Activated T-cell treated with anti-CD3 and anti-CD28 coated beads, Interleukin-2, amount 50 U/mL, for 24 hours (primary cell): ENCODE data around the gene TBX1.

Experiments
- DNase-seq: peaks from one replicate; pipeline ENCODE4 v3.0.0-alpha.2; 2020
- H3K27ac Mint-ChIP-seq: 2 replicates; pipeline ENCODE4 v1.8.0; 2020; ENCODE audit warnings: mild to moderate bottlenecking, mixed read lengths
- H3K27me3 Mint-ChIP-seq: 2 replicates; pipeline ENCODE4 v1.8.0; 2020; ENCODE audit warnings: mixed read lengths
- H3K36me3 Mint-ChIP-seq: 2 replicates; pipeline ENCODE4 v1.8.0; 2020; ENCODE audit warnings: low read depth, mixed read lengths
- H3K4me1 Mint-ChIP-seq: 2 replicates; pipeline ENCODE4 v1.8.0; 2020; ENCODE audit warnings: low read depth, mixed read lengths
- H3K4me3 Mint-ChIP-seq: 2 replicates; pipeline ENCODE4 v1.8.0; 2020; ENCODE audit warnings: mild to moderate bottlenecking, moderate library complexity, mixed read lengths
- H3K9me3 Mint-ChIP-seq: 2 replicates; pipeline ENCODE4 v1.8.0; 2020; ENCODE audit warnings: mixed read lengths

The TBX1 gene

DNA sequence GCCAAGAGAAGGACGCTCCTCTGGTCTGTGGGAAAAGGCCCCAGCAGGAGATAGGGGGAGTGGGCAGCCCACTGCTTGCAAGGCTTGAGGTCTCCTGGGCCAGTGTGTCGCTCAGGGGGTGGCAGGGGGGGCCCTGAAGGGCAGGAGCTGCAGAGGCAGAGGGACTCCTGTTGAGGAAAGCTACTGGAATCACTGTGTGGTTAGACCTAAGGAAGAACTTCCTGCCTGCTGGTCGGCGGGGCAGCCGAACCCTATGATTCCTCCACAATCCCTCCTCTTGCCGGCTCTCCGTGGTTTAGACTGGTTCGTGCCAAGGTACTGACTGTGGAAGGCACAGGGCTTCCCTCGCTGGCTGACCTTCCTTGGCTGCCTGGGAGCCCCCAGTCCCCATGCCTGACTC lies 31.1 kb upstream of the TBX1 start:
- no peak overlapping the region for H3K27ac Mint-ChIP-seq

GRCh38 chr22:19730198-19730597 lies 30.4 kb upstream of the TBX1 start:
- Mint-ChIP-seq H3K27ac (no peak overlapping the region), H3K9me3 (no peaks in the 10 kb centered on the region), H3K36me3 (no peaks in the 10 kb centered on the region), H3K27me3 (peaks cover 4% of the 10 kb centered on the region), H3K4me1 (no peaks in the 10 kb centered on the region), H3K4me3 (no peak overlapping the region)
- DNase-seq: no peak

More for the DNA sequence above, 31.1 kb upstream of the TBX1 start:
- H3K4me3 Mint-ChIP-seq: no peak overlapping the region
- no peaks in the 10 kb centered on the region for H3K36me3 Mint-ChIP-seq
- H3K27me3 Mint-ChIP-seq: peaks cover 11% of the 10 kb centered on the region
- no peak for DNase-seq
- no peaks in the 10 kb centered on the region for H3K9me3 Mint-ChIP-seq
- H3K4me1 Mint-ChIP-seq: peaks cover 2% of the 10 kb centered on the region

DNA sequence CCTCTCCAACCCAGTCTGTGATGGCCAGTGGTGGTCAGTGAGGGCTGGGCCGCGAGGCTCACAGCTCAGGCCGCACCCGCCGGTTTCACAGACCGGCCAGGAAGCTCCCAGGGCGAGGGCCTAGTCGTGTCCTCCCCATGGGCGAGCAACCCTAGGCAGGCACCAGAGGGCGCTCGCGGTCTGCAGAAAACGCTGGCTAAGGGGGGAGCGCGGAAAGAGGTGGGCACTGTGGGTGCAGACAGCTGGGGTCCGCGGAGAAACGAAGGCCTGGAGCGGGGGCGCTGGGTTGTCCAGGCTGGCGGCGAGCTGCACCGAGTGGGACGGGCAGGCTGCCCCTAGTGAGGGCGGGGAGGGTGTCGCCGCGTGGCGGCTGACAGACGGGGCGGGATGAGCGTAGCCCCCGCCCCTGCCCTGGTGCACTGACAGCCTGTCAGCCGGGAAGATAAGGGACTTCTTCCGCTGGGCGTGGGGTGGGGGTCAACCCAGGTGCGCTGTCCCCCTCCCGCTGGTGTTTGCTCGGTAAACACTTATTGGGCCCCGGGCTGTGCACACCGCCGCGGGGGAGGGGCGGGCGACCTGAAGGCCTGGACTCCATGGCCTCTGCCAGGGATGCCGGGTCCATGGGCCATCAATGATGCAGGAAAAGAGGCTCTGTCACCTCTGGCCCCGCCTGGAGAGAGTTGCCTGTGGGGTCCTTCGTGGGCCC lies 29.8 kb upstream of the TBX1 start:
- peak overlapping the region; percentile 68 for H3K4me3 Mint-ChIP-seq
- no peaks in the 10 kb centered on the region for H3K9me3 Mint-ChIP-seq
- DNase-seq: peak; percentile 94
- no peak overlapping the region for H3K27ac Mint-ChIP-seq
- H3K36me3 Mint-ChIP-seq: no peaks in the 10 kb centered on the region
- H3K27me3 Mint-ChIP-seq: no peaks in the 10 kb centered on the region
- no peaks in the 10 kb centered on the region for H3K4me1 Mint-ChIP-seq

- H3K4me1 Mint-ChIP-seq: no peaks in the 10 kb centered on the region
- H3K36me3 Mint-ChIP-seq: no peaks in the 10 kb centered on the region
- H3K9me3 Mint-ChIP-seq: no peaks in the 10 kb centered on the region
- H3K4me3 Mint-ChIP-seq: no peak overlapping the region
- DNase-seq: no peak
- H3K27me3 Mint-ChIP-seq: no peaks in the 10 kb centered on the region
- no peak overlapping the region for H3K27ac Mint-ChIP-seq
Measured at GRCh38 chr22:19731361-19732135, 29.0 kb upstream of the TBX1 start.

DNA sequence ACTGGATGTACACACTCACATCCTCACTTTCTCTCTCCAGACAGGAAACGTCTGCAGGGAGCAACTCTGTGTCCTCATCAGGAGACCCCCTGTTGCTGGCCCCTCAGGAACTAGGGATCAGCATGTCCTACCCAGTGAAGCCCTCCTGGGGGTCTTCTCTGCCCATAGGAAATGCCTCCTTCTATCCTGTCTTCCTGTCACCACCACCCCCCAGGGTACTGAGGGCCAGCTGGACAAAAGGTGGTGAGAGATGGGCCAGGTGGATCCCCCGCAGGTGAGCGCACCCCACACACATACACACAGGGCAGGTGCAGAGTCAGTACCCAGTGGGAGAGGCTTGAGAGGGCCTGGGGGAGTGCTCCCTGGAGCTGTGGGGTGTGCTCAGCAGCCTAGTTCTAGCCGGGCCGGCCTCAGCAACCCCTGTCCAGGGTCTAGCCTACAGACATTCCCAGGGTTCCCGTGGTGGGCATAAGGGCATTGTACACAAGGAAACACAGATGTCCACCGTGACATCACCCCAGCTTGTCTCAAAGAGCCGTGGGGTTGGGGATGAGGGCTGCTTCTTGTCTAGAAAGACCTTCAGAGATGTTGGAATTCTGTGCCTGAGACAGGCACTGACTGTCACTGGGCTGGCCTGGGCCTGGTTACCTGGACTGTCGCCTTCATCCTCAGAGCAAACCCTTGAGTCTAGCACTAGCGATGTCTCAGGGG lies 28.0 kb upstream of the TBX1 start:
- no peaks in the 10 kb centered on the region for H3K36me3 Mint-ChIP-seq
- no peak for DNase-seq
- H3K27ac Mint-ChIP-seq: no peak overlapping the region
- no peaks in the 10 kb centered on the region for H3K27me3 Mint-ChIP-seq
- no peaks in the 10 kb centered on the region for H3K9me3 Mint-ChIP-seq
- no peak overlapping the region for H3K4me3 Mint-ChIP-seq
- H3K4me1 Mint-ChIP-seq: no peaks in the 10 kb centered on the region

GRCh38 chr22:19733755-19734154 lies 26.8 kb upstream of the TBX1 start:
- Mint-ChIP-seq H3K9me3 (no peaks in the 10 kb centered on the region), H3K27ac (no peak overlapping the region), H3K4me1 (no peaks in the 10 kb centered on the region), H3K36me3 (no peaks in the 10 kb centered on the region), H3K4me3 (no peak overlapping the region), H3K27me3 (no peaks in the 10 kb centered on the region)
- DNase-seq: no peak

- no peak for DNase-seq
- H3K4me1 Mint-ChIP-seq: no peaks in the 10 kb centered on the region
- no peaks in the 10 kb centered on the region for H3K27me3 Mint-ChIP-seq
- H3K4me3 Mint-ChIP-seq: no peak overlapping the region
- no peaks in the 10 kb centered on the region for H3K9me3 Mint-ChIP-seq
- H3K27ac Mint-ChIP-seq: no peak overlapping the region
- H3K36me3 Mint-ChIP-seq: no peaks in the 10 kb centered on the region
Measured at GRCh38 chr22:19734163-19734562, 26.4 kb upstream of the TBX1 start.

- Mint-ChIP-seq H3K9me3 (no peaks in the 10 kb centered on the region), H3K4me3 (no peak overlapping the region), H3K36me3 (no peaks in the 10 kb centered on the region), H3K27me3 (no peaks in the 10 kb centered on the region), H3K27ac (no peak overlapping the region), H3K4me1 (no peaks in the 10 kb centered on the region)
- DNase-seq: no peak
Measured at GRCh38 chr22:19734837-19735382, 25.7 kb upstream of the TBX1 start.

- Mint-ChIP-seq H3K4me1 (no peaks in the 10 kb centered on the region), H3K27me3 (no peaks in the 10 kb centered on the region), H3K4me3 (no peak overlapping the region), H3K36me3 (no peaks in the 10 kb centered on the region), H3K9me3 (no peaks in the 10 kb centered on the region), H3K27ac (no peak overlapping the region)
- no peak for DNase-seq
Measured at GRCh38 chr22:19735665-19736510, 24.7 kb upstream of the TBX1 start.

GRCh38 chr22:19737846-19738663 lies 22.5 kb upstream of the TBX1 start:
- Mint-ChIP-seq H3K36me3 (no peaks in the 10 kb centered on the region), H3K27ac (no peak overlapping the region), H3K9me3 (no peaks in the 10 kb centered on the region), H3K4me3 (no peak overlapping the region), H3K27me3 (no peaks in the 10 kb centered on the region), H3K4me1 (no peaks in the 10 kb centered on the region)
- DNase-seq: no peak

GRCh38 chr22:19738664-19739447 lies 21.7 kb upstream of the TBX1 start:
- H3K4me1 Mint-ChIP-seq: no peaks in the 10 kb centered on the region
- DNase-seq: no peak
- no peaks in the 10 kb centered on the region for H3K9me3 Mint-ChIP-seq
- no peaks in the 10 kb centered on the region for H3K27me3 Mint-ChIP-seq
- no peaks in the 10 kb centered on the region for H3K36me3 Mint-ChIP-seq
- H3K27ac Mint-ChIP-seq: no peak overlapping the region
- H3K4me3 Mint-ChIP-seq: no peak overlapping the region

DNA sequence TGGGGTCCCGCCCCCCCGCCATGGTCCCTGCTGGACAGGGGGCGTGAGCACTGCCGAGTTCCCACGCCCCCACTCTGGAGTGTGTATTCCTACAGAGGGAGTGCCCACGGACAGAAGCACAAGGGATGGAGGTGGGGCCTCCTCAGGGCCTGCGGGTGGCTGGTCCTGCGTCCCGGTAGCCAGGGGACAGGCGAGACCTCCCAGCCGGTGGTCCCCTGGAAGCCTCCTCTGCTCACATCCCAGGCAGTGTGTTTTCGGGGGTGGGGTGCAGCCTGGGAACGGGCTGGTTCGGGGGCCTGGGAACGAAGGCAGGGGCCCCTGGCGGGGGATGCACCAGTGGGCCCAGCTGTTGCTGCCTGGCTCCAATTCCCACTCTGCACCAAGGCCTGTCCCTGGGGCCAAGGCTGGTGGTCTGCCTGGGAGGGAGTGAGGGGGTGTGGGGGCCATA lies 21.1 kb upstream of the TBX1 start:
- no peaks in the 10 kb centered on the region for H3K9me3 Mint-ChIP-seq
- H3K4me1 Mint-ChIP-seq: no peaks in the 10 kb centered on the region
- H3K27me3 Mint-ChIP-seq: no peaks in the 10 kb centered on the region
- no peak for DNase-seq
- no peaks in the 10 kb centered on the region for H3K36me3 Mint-ChIP-seq
- H3K27ac Mint-ChIP-seq: no peak overlapping the region
- no peak overlapping the region for H3K4me3 Mint-ChIP-seq

DNA sequence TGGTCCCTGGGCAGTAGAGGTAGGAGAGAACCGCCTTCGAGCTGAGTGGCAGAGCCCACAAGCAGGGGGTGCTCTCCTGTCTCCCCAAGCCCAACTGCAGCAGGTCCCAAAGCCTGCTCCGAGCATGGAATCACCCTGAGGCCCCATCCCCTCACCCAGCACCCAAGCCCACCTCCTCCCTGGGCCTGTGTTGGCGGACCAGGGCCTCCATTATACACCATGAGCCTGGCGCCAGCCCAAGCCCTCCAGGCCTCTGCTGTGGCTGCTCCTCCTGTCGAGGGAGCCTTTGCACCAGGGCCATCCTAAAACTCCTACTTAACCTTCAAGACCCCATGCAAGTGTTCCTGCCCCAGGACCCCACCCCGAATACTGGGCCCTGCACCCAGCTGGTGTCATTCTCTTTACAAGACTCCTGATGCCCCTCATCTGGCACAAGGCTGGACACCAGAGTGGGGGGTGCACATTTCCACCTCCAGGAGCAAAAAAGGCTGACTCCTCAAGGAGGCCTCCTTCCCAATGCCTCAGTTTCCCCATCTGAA lies 20.6 kb upstream of the TBX1 start:
- Mint-ChIP-seq H3K27ac (no peak overlapping the region), H3K4me3 (no peak overlapping the region), H3K9me3 (no peaks in the 10 kb centered on the region), H3K27me3 (no peaks in the 10 kb centered on the region), H3K4me1 (no peaks in the 10 kb centered on the region), H3K36me3 (no peaks in the 10 kb centered on the region)
- DNase-seq: no peak
